ENCODE results near the gene SPTLC3.

Gene SPTLC3

GRCh38 chr20:13006825-13007224 lies 1.9 kb upstream of the SPTLC3 start:
- no peak for TF ChIP-seq CTCF (IDR thresholded peaks at IDR 0.05; ENCODE audit: borderline replicate concordance, insufficient read depth, low read depth, low read length)
- H3K4me3 ChIP-seq (ENCODE audit: low read depth, low read length): no peak overlapping the region

DNA sequence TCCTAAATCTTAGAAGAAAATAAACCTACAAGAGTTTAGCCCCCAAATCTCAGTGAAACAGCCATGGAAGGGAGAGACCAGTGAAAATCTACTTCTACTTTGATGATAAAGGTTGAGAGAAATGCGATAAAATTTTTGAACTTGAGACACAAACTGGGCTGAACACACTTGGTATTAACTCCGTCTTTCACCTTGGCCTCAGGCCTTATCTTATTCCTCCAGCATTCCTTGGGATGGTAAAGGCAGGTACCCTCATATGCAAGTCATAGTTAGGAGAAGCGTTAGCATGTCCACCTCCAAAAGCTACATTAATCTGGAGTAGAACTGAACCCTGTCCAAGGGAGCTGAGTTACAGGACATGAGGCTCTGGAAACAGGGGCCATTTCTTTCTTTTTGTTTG lies 1.2 kb upstream of the SPTLC3 start:
- no peak for TF ChIP-seq CTCF (IDR thresholded peaks at IDR 0.05; ENCODE audit: borderline replicate concordance, insufficient read depth, low read depth, low read length)
- H3K4me3 ChIP-seq (ENCODE audit: low read depth, low read length): no peak overlapping the region

DNA sequence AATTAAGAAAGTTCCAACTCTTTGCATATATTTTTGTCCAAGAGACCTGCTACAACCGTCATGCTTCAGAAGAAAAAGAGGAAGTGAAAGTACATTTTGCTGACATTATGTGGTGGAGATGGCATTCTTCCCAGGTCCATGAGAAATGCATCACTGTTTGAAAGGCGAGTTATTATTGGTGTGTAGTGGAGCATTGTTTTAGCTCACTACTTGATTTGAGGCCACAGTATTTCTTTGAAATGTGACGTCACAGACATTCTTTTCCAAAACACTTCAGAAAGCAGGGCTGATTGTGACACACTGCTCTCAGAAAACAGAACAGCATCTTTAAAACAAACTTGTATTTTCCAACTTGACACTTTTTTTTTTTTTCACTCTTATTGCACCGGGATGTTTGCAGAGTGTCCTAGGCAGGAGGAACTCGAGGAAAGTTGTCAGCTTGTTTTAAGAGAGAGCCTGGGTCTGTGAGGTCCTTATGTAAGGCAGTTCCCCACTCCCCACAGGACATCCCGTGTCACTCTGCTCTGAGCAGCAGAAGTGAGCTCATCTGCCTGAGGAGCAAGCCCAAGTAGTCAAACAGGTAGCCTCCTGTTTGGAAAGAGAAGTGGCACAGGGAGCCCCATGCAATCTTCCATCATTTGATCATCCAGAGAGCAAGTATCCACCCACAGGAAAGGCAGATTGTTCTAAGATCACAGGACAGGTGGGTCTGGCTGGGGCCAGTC lies 1.1 kb downstream of the SPTLC3 start:
- no peak overlapping the region for H3K4me3 ChIP-seq (ENCODE audit: low read depth, low read length)
- TF ChIP-seq CTCF (IDR thresholded peaks at IDR 0.05; ENCODE audit: borderline replicate concordance, insufficient read depth, low read depth, low read length): no peak

GRCh38 chr20:13012886-13013285 lies 4.1 kb downstream of the SPTLC3 start:
- TF ChIP-seq CTCF (IDR thresholded peaks at IDR 0.05; ENCODE audit: borderline replicate concordance, insufficient read depth, low read depth, low read length): no peak
- H3K4me3 ChIP-seq (ENCODE audit: low read depth, low read length): no peak overlapping the region

DNA sequence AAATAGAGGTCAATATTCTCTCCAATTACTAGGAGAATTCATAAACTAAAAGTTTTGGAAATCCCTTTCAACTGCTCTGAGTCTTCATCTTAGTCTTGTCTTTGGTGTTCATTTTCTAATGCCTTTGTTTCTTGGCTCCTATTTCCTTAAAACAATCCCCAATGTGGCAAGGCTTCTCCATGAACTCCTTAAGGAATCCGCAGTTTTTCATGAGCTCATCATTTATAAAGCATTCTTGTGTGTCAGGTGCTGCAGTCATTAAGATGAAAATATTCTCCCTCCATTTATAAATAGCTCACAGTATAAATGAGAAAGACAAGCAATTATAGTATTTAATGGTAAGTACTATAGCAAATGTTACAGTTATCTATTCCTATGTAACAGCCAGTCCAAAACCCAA lies 4.6 kb downstream of the SPTLC3 start:
- no peak for TF ChIP-seq CTCF (IDR thresholded peaks at IDR 0.05; ENCODE audit: borderline replicate concordance, insufficient read depth, low read depth, low read length)

DNA sequence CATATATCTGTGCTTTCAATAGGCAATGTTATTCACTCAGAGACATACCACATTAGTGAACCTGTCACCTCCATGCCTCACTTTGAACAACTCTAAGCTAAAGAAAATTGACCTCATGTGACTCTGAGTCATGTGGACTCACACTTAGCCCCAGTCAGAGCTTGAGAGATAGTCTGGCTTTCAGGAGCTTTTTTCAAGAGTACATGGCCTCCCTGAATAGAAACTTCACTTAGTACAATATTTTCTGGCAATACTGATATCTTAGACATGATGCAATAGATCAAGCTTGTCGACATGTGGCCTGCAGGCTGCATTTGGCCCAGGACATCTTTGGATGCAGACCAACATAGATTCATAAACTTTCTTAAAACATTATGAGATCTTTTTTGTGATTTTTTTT lies 8.5 kb downstream of the SPTLC3 start:
- TF ChIP-seq CTCF (IDR thresholded peaks at IDR 0.05; ENCODE audit: borderline replicate concordance, insufficient read depth, low read depth, low read length): no peak
- no peak overlapping the region for H3K4me3 ChIP-seq (ENCODE audit: low read depth, low read length)

More for the DNA sequence above, 4.6 kb downstream of the SPTLC3 start:
- no peak overlapping the region for H3K4me3 ChIP-seq (ENCODE audit: low read depth, low read length)

GRCh38 chr20:13017883-13018535 lies 9.2 kb downstream of the SPTLC3 start:
- TF ChIP-seq CTCF (IDR thresholded peaks at IDR 0.05; ENCODE audit: borderline replicate concordance, insufficient read depth, low read depth, low read length): no peak
- H3K4me3 ChIP-seq (ENCODE audit: low read depth, low read length): no peak overlapping the region

All from GM12875 (cell line).